Fibroblast of lung (primary cell): Measurements from ENCODE around the gene PKNOX2.

Source experiments
- EZH2 ChIP-seq: IDR thresholded peaks from 2 replicates; pipeline ENCODE4 v1.5.1; 2012; ENCODE audit warnings: low read length, control low read depth, mild to moderate bottlenecking; ENCODE audit errors: missing control alignments
- TF ChIP-seq, protein P1 (sequence below), 2 donors: IDR thresholded peaks in 1 of 2; conservative IDR thresholded peaks in 1 of 2; 1 replicate in 1 of 2; 2 replicates in 1 of 2; pipeline ENCODE4 v1.5.1; 2011 to 2012; ENCODE audit warnings: low read length in 2 of 2, control low read depth in 1 of 2, inconsistent platforms in 1 of 2, low read depth in 1 of 2, mild to moderate bottlenecking in 1 of 2

- TF ChIP-seq, protein P1, sequence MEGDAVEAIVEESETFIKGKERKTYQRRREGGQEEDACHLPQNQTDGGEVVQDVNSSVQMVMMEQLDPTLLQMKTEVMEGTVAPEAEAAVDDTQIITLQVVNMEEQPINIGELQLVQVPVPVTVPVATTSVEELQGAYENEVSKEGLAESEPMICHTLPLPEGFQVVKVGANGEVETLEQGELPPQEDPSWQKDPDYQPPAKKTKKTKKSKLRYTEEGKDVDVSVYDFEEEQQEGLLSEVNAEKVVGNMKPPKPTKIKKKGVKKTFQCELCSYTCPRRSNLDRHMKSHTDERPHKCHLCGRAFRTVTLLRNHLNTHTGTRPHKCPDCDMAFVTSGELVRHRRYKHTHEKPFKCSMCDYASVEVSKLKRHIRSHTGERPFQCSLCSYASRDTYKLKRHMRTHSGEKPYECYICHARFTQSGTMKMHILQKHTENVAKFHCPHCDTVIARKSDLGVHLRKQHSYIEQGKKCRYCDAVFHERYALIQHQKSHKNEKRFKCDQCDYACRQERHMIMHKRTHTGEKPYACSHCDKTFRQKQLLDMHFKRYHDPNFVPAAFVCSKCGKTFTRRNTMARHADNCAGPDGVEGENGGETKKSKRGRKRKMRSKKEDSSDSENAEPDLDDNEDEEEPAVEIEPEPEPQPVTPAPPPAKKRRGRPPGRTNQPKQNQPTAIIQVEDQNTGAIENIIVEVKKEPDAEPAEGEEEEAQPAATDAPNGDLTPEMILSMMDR (conservative IDR thresholded peaks at IDR 0.05 in 1 of 2, IDR thresholded peaks at IDR 0.05 in 1 of 2; ENCODE audit: low read depth in 1 of 2, low read length in 2 of 2) = no peak
- no peak for TF ChIP-seq EZH2
Observed at GRCh38 chr11:125442946-125443345, 278.4 kb downstream of the PKNOX2 start.
